ENCODE measurements around the gene CLDN34.

DNA sequence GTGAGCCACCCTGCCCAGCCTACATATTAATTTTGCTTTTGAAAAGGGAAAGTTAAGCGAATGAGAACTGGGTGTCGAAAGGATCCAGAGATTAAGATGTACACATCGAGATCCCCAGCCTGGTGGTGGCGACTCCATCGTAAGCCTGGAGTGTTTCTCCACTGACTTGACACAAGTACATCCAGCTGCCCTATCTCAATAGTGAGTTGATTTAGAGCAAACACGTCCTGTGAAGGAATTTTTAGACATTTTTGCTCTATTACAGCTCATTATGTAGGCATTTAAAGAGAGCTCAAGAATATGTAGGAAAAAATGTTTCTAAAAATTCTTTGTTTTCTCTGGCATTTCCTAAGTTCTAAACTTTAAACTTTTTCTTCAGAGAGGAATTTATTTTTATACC, 11.7 kb upstream of the CLDN34 start:
- TF ChIP-seq ZNF8 (CRISPR knock-in tag; IDR thresholded peaks at IDR 0.05) (no peak), GLIS3 (CRISPR knock-in tag; IDR thresholded peaks at IDR 0.05) (no peak), ZFP3 (CRISPR knock-in tag; IDR thresholded peaks at IDR 0.05) (no peak), TOX (CRISPR knock-in tag; IDR thresholded peaks at IDR 0.05; ENCODE audit: borderline replicate concordance) (no peak), CSDC2 (CRISPR knock-in tag; IDR thresholded peaks at IDR 0.05) (no peak), ZFP30 (CRISPR knock-in tag; IDR thresholded peaks at IDR 0.05) (no peak), ZNF70 (CRISPR knock-in tag; IDR thresholded peaks at IDR 0.05) (no peak), ISL1 (CRISPR knock-in tag; IDR thresholded peaks at IDR 0.05) (no peak), SNAI2 (CRISPR knock-in tag; IDR thresholded peaks at IDR 0.05) (no peak), RARB (CRISPR knock-in tag; IDR thresholded peaks at IDR 0.05) (no peak), PPARA (CRISPR knock-in tag; IDR thresholded peaks at IDR 0.05; ENCODE audit: borderline replicate concordance) (no peak), TCF4 (CRISPR knock-in tag; IDR thresholded peaks at IDR 0.05; ENCODE audit: borderline replicate concordance) (no peak)
- TF ChIP-seq, protein P1, sequence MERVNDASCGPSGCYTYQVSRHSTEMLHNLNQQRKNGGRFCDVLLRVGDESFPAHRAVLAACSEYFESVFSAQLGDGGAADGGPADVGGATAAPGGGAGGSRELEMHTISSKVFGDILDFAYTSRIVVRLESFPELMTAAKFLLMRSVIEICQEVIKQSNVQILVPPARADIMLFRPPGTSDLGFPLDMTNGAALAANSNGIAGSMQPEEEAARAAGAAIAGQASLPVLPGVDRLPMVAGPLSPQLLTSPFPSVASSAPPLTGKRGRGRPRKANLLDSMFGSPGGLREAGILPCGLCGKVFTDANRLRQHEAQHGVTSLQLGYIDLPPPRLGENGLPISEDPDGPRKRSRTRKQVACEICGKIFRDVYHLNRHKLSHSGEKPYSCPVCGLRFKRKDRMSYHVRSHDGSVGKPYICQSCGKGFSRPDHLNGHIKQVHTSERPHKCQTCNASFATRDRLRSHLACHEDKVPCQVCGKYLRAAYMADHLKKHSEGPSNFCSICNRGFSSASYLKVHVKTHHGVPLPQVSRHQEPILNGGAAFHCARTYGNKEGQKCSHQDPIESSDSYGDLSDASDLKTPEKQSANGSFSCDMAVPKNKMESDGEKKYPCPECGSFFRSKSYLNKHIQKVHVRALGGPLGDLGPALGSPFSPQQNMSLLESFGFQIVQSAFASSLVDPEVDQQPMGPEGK (CRISPR knock-in tag; IDR thresholded peaks at IDR 0.05; ENCODE audit: borderline replicate concordance), result no peak
- TF ChIP-seq, protein P2, sequence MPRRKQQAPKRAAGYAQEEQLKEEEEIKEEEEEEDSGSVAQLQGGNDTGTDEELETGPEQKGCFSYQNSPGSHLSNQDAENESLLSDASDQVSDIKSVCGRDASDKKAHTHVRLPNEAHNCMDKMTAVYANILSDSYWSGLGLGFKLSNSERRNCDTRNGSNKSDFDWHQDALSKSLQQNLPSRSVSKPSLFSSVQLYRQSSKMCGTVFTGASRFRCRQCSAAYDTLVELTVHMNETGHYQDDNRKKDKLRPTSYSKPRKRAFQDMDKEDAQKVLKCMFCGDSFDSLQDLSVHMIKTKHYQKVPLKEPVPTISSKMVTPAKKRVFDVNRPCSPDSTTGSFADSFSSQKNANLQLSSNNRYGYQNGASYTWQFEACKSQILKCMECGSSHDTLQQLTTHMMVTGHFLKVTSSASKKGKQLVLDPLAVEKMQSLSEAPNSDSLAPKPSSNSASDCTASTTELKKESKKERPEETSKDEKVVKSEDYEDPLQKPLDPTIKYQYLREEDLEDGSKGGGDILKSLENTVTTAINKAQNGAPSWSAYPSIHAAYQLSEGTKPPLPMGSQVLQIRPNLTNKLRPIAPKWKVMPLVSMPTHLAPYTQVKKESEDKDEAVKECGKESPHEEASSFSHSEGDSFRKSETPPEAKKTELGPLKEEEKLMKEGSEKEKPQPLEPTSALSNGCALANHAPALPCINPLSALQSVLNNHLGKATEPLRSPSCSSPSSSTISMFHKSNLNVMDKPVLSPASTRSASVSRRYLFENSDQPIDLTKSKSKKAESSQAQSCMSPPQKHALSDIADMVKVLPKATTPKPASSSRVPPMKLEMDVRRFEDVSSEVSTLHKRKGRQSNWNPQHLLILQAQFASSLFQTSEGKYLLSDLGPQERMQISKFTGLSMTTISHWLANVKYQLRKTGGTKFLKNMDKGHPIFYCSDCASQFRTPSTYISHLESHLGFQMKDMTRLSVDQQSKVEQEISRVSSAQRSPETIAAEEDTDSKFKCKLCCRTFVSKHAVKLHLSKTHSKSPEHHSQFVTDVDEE (CRISPR knock-in tag; IDR thresholded peaks at IDR 0.05), result no peak

All from SK-N-SH treated with all-trans-retinoic acid at 6 μM for 48 hours (cell line).